ENCODE measurements around the gene IGFBP4.
"Not testable (repeated sequence)": the region's sequence is repeated elsewhere in the genome, so short reads cannot be mapped to it uniquely, and the experiment has no call there.

The IGFBP4 gene

DNA sequence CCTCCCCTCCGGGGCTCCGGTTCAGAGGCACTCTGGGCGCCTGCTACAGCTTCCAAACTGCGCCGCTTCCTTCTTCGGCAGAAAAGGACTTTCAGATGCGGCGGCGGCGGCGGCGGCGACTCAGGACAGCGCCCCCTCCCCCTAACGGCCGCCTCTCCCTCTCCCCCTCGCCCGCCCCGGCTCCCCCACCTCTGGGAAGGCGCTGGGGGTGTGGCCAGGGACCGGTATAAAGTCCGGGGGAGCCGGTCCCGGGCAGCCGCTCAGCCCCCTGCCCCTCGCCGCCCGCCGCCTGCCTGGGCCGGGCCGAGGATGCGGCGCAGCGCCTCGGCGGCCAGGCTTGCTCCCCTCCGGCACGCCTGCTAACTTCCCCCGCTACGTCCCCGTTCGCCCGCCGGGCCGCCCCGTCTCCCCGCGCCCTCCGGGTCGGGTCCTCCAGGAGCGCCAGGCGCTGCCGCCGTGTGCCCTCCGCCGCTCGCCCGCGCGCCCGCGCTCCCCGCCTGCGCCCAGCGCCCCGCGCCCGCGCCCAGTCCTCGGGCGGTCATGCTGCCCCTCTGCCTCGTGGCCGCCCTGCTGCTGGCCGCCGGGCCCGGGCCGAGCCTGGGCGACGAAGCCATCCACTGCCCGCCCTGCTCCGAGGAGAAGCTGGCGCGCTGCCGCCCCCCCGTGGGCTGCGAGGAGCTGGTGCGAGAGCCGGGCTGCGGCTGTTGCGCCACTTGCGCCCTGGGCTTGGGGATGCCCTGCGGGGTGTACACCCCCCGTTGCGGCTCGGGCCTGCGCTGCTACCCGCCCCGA is at the start of gene IGFBP4:
TSS of gene IGFBP4 (plus strand) at position 255 of the 792 bp plus-strand sequence. CDS start at position 541, 286 bp downstream.
- peak; percentile 37 for DNase-seq (ENCODE audit: low read depth, low spot score)

DNA sequence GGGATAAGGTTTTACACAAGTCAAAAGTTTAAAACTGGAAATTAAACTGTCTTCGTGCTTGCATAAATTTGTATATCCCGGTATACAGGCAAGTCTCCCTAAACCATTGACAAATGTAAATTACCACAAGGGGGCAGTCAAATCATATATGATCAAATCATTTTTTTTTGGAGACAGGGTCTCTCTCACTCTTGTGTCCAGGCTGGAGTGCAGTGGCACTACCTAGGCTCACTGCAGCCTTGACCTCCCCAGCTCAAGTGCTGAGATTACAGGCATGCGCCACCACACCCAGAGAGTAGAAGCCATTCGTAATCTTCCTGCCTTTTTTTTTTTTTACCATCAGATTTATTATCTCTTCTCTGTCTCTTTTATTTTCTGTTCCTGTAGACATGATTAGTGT is 44.1 kb upstream of the IGFBP4 start:
- DNase-seq (ENCODE audit: low read depth, low spot score) = no peak

DNA sequence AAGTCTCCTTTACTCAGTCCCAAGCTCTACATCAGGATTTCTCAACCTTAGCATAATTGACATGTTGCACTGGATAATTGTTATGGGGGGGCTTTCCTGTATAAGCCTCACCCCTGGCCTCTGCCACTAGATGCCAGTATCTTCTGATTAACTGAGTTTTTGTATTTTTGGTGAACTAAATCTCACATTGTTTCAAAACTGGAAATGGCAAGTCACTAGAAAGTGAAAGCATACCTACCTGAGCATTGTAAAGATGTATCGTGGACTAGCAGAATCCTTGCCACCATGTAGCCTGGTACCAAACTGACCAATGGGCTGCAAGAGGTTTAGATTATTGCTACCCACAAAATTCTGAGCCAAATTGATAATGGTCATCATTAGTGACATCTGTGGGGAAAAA is 40.6 kb upstream of the IGFBP4 start:
- no peak for DNase-seq (ENCODE audit: low read depth, low spot score)

DNA sequence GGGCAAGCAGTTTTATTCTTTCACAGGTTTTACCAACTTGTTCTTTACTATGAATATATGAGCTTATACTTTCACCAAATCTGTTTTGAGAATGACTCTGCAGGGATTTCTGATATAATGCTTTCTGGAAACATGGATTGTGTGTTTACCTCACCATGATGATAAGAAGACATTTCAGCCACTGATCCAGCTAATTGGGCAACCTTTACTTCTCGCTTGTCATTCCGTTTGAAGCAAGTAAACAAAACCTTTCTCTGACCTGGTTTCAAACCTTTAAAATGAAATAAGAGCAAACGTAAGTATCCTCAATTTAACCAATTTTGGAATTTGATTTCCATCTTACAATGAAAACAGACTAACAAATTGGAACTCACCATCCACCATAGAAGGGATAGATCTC is 39.2 kb upstream of the IGFBP4 start:
- DNase-seq (ENCODE audit: low read depth, low spot score) = no peak

DNA sequence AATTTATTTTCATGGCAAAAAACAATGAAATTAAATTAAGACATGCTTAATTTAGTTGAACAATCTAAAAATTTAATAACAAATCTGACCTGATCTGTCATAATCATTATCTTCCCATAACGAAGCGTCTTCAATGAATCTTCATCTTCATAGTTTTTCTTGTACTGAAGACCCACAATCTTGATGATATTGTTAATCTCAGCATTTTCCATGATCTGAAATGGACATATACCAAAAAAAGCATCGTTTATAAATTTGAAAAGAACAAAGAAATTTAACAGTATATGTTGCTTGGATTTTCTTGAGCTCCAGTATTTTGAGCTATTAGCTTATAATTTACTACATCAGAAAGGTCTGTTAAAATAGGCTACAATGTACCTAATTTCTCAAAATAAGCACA is 35.8 kb upstream of the IGFBP4 start:
- DNase-seq (ENCODE audit: low read depth, low spot score) = no peak

DNA sequence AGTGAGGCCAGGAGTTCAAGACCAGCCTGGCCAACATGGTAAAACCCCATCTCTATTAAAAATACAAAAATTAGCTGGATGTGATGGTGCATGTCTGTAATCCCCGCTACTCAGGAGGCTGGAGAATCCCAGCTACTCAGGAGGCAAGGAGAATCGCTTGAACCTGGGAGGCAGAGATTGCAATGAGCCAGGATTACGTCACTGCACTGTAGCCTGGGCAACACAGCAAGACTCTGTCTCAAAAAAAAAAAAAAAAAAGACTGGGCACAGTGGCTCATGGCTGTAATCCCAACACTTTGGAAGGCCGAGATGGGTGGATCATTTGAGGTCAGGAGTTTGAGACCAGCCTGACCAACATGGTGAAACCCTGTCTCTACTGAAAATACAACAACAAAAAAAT is 33.7 kb upstream of the IGFBP4 start:
- DNase-seq (ENCODE audit: low read depth, low spot score) = not testable (repeated sequence)

DNA sequence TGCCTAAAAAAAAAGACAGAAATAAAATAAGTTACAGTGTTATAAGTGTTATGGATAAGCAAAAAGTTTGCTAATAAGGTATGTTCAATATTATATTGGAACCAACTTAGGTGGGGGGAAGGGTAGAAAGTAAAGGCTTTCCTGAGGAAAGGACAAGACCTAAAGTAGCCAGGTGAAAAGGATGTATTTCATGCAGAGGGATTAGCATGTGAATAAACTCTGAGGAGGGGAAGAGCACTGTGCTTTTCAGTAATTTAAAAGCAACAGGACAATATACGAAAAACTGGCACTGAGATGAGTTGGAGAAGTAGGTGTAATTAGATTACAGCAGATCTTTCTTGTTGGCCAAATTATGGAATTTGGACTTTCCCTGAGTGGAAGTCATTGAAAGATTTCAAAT is 33.2 kb upstream of the IGFBP4 start:
- no peak for DNase-seq (ENCODE audit: low read depth, low spot score)

DNA sequence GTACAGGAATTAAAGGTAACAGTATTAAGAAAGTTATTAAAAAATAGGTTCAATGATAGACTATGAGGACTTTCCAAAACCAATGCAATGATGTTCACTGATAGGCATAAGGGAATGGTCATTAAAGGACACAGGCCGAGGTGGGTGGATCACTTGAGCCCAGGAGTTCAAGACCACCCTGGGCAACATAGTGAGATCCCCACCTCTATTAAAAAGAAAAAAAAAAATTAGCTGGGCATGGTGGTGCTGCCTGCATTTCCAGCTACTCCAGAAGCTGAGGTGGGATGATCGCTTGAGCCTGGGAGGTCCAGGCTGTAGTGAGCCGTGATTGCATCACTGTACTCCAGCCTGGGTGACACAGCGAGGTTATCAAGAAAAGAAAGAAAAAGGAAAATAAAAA is 31.4 kb upstream of the IGFBP4 start:
- no peak for DNase-seq (ENCODE audit: low read depth, low spot score)

DNA sequence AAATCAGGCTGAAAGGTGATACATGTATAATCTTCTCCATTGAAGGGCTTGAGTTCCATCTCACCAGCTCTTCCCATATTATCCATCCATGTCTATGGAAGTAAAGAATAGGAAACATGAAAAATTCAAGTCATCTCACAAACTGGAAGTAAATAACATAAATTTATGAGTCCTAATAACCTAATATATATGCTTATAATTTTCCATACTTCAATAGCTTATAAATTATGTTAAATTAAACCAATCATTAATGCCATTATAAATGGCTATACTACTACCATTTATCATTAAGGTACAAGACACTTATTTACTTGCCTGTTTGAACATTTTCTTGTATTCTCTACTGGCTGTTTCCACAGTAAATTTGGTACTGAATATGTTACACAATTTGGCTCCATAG is 30.4 kb upstream of the IGFBP4 start:
- DNase-seq (ENCODE audit: low read depth, low spot score) = no peak

DNA sequence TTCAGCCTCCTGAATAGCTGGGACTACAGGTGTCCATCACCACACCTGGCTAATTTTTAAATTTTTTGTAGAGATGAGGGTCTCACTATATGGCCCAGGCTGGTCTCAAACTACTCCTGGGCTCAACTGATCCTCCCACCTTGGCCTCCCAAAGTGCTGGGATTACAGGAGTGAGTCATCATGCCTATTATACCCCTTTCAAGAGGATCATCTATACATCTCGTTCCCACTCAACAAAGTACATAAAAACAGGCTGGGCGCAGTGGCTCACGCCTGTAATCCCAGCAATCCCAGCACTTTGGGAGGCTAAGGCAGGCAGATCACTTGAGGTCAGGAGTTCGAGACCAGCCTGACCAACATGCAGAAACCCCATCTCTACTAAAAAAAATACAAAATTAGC is 28.9 kb upstream of the IGFBP4 start:
- not testable (repeated sequence) for DNase-seq (ENCODE audit: low read depth, low spot score)

DNA sequence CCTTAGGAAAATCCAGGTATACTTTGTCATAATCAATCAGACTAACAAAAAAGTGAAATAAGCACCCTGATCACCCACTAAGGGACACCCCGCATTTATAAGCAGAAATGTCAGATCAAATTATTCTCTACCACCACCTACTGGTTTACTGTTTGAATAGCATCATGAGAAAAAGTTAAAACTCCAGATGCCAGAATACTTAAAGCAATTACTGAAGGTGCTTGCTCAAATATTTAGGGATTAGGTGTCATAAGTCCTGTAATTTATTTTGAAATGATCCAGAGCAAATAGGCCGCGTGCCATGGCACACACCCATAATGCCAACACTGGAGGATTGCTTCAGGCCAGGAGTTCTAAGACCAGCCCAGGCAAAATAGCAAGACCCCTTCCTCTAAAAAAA is 27.9 kb upstream of the IGFBP4 start:
- no peak for DNase-seq (ENCODE audit: low read depth, low spot score)

DNA sequence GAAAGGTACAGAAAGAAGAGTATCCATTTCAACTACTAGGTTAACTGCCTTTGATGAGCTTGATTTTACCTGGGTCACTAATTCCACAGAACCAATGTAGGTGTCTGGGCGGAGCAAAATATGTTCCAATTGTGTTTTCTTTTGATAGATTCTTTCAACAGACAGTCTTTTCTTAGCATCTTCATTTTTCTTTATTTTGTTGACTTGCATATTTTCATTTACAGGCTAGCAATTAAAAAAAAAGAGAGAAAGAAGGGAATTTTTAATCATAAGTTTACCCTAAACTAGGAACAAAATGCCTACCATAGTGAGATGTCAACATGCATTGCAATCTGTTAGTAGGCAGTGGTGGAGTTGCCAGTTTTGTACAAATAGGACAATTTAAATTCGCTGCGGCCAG is 26.6 kb upstream of the IGFBP4 start:
- no peak for DNase-seq (ENCODE audit: low read depth, low spot score)

DNA sequence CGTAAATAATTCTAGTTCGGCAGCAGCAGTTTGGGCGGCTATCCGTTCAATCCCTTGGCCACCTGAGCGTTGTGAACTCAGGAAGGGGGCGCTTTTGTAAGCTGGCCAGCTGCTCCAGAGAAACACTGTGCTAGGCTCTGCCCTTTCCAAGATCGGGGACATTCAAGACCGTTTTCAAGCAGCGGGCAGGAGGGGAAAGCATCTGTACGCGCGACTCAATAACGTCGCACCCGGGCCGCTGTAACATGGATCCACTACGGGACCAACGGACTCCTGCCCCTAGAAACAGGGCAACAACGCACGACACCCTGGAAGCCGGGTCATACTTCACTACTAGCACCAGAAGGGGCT is 26.0 kb upstream of the IGFBP4 start:
- DNase-seq (ENCODE audit: low read depth, low spot score) = no peak

DNA sequence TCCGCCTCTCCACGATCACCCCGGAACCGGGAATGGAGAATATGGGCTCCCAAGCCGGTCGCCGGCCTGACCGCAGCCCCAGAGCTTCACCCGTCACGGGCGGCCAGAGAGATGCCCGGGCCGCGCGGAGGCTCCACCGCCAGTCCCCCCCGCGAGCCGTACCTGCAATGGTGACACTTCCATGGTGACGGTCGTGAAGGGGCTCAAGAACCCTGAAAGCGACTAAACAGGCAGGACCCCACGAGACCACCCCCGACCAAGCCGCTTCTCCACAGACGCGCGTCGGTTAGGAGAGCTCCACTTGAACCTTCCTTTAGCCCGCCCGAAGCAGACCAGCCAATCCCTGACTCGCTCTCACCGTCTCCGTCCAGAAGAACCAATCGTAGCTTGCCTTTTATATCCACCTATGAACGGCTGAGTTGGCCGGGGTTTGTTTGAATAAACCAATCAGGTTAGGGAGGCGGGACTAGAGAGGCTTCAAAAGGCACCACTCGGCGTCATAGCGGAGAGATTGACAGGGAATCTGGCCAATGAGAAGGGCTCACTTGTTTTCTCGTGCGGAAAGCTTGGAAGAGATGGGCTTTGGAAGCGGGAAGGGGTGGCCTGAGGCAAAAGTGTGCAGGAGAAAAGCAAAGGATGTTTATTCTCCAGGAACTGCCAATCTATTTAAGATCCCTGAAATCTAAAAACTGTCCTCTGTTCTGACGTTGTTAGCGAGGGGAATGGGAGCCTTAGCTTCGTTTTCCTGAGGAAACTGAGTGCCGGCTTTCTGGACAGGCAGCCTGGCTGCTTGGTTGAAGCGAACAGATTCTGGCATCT is 25.4 kb upstream of the IGFBP4 start, which contains the start of gene TOP2A:
TSS of gene TOP2A (minus strand) at position 288 of the 819 bp plus-strand sequence. CDS start at position 183, 105 bp downstream.
- DNase-seq (ENCODE audit: low read depth, low spot score) = peak; percentile 93

DNA sequence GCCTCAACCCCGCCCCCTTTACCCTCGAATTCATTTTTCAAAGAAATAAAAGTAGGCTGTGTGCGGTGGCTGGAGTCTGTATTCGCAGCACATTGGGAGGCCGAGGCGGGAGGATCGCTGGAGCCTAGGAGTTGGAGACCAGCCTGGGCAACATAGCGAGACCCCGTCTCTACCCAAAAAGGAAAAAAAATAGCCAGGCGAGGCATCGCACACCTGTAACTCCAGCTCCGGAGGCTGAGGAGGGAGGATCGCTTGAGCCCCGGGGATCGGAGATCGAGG is 24.9 kb upstream of the IGFBP4 start:
- no peak for DNase-seq (ENCODE audit: low read depth, low spot score)

DNA sequence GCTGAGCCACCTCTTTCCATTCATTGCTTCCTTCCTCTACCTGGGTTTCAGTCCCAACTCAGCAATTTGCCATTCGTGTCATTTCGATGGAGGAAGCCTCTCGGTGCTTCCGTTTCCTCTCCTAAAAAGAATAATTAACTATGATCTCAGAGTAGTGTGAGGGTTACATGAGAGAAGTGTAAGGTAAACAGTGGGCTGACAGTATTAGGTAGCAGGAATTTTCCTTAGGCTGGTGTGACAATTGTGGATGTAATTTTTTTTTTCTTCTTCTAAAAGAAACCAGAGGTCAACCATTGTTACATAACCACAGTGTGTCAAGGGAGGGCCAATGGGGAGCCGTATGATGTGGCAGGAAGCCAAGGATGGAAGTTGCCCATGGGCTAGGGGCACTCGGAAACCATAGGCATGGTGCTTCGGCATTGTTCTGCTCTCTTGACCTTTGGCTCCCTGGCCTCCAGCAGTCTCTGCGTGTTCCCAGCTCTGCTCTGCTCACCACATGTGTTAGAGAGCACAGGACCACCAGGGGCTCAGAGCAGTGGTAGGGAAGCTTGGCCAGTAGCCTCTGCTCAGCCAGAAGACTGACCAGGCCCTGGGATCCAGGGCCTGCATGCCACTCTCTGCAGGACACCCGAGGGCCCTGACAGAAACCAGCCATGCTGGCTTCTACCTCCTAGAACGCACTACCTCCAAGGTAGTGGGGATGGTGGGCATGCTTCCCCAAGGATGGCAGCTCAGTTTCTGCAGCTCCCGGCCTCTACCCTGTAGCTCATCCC is 23.5 kb upstream of the IGFBP4 start:
- DNase-seq (ENCODE audit: low read depth, low spot score) = no peak

DNA sequence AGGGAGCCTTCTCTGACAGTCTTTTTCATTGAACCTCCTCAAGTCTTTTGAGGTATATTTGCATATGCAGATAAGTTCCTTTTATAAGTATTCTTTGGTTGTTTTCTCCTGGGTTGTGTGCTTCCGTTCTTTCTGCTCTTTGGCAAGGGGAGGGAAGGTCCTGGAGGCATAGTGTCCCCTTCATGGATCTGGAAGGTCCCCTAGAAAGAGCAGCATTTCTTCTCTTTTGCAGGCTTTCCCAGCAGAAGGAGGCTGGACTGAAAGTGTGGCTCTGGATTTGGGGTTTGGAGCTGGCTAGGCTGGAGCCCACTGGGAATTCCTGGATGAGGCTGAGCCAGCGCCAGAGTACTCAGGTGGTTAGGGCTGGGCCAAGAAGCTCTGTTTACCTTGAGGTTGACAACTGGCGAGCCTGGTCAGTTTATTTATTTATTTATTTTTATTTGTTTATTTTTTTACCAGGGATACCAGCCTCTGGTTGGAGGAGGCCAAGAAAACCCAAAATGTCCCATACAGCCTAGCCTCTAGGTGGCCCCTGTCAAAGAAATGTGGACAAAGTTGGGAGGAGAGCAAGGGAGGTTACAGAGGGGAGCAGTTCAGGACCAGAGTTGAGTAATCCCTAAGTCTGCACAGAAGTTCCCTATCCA is 20.1 kb upstream of the IGFBP4 start:
- no peak for DNase-seq (ENCODE audit: low read depth, low spot score)

DNA sequence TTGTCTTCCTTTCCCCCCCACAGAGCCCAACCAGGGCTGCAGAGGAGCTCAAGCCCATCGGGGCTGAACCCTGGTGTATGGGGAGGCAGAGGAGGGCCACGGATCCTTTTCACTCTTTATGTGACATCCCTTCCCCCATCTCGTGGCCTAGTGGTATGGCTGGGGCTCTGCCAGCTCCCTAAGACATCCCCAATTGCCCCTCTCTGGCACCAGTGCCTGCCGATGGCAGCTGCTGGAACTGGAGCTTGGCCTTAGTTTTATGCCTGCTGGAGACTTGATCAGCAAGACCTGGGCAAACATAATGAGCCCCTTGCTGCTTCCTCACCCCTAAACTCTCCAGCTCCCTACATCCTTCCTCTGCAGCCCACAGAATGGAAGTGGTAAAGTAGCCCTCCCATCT is 17.5 kb upstream of the IGFBP4 start:
- no peak for DNase-seq (ENCODE audit: low read depth, low spot score)

DNA sequence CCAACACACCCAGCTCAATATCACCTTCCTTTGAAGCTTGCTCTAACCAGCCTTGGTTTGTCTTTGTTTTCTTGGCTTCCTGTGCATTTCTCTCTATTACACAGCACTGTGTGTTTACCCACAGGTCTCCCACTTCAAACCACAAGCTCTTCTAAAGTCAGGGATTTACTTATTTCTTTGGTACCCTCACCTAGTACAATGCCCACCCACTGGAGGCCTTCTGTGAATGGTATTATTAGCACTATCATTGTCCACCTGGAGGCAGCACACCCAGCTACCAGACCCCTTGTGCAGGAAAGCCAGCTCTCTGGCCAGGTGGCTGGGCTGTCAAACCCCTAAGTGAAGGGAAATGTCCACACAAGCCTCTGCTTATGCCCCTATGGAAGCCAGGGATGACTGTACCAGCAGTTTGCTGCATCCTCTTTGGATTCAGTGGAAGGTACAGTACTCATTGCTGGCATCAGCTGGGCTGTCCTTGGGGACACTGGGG is 16.2 kb upstream of the IGFBP4 start:
- no peak for DNase-seq (ENCODE audit: low read depth, low spot score)

DNA sequence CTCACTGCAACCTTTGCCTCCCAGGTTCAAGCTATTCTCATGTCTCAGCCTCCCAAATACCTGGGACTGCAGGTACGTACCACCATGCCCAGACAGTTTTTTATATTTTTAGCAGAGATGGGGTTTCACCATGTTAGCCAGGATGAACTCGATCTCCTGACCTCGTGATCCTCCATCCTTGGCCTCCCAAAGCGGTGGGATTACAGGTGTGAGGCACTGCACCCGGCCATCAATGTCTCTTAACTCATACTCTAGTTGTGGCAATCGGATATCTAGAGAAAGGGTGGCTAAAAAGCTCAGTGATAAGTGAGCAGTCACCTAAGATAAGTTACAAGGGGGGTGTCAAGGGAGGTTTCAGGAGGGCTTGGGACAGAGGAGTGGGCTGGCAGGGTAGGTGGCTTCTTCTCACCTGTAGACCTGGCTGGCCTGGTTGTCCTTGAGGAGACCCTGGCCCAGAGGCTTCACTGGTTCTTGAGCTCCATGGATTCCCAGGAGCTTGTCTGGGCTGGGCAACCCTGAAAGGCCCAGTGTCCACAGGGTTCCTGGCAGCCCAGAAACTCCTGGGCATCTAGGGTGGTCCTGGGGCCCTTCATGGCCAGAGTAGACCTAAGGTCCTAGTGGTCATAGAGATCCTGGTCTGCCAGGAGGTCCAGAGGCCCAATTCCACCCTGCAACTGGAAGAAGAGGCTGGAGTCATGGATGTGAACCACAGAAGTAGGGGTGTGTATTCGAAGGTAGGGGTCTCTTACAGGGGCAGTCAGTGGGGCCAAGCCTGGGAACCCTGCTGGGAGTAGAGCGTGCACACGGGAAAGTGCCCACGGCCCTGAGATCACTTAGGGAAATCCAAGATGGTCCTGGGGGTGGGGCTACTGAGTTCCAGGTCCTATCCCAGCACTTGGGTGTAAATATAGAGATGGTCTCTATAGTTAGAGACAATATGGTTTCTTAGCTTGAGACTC is 12.7 kb upstream of the IGFBP4 start:
- no peak for DNase-seq (ENCODE audit: low read depth, low spot score)

DNA sequence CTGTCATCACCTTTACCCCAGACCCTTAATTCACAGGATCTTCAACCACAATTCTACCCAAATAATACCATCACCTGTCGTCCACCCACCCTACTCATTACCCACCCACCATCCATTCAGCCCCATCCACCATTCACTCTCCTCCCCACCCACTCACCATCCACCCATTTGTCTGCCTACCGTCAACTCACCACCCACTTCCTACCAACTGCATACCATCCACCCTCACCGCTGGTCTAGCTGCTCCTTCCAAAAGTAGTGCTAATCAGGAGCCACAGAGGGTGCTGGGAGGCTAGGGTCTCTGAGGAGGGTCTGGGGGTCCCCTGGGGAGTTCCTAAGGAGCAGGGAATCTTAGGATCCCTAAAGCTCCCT is 12.0 kb upstream of the IGFBP4 start:
- no peak for DNase-seq (ENCODE audit: low read depth, low spot score)
